Stomach (tissue), 4 donors: ENCODE results near the gene ARHGEF10L.

Experiments used
- EP300 ChIP-seq: sonication (generic); formaldehyde crosslinking; IDR thresholded peaks from one replicate; pipeline ENCODE4 v1.6.1; 2017; ENCODE audit warnings: antibody characterized with exemption
- POLR2A ChIP-seq, 4 donors: fragments of 450-650 bp; IDR thresholded peaks; one replicate each; pipeline ENCODE4 v1.6.1; 2016; ENCODE audit warnings: antibody characterized with exemption in 4 of 4, control low read depth in 2 of 4, mild to moderate bottlenecking in 1 of 4, moderate library complexity in 1 of 4
- POLR2AphosphoS5 ChIP-seq, 3 donors: sonication (generic); formaldehyde crosslinking; IDR thresholded peaks; one replicate each; pipeline ENCODE4 v1.6.1; 2016; ENCODE audit warnings: antibody characterized with exemption in 3 of 3
- TF ChIP-seq, protein P1 (sequence below), 7 experiments: fragments of 450-650 bp in 4 of 7; fragments of 200-600 bp in 3 of 7; sonication (generic) in 3 of 7; IDR thresholded peaks; one replicate each; pipeline ENCODE4 v1.5.1; 2016 to 2019; ENCODE audit warnings: antibody characterized with exemption in 7 of 7, control low read depth in 2 of 7, mild to moderate bottlenecking in 1 of 7

DNA sequence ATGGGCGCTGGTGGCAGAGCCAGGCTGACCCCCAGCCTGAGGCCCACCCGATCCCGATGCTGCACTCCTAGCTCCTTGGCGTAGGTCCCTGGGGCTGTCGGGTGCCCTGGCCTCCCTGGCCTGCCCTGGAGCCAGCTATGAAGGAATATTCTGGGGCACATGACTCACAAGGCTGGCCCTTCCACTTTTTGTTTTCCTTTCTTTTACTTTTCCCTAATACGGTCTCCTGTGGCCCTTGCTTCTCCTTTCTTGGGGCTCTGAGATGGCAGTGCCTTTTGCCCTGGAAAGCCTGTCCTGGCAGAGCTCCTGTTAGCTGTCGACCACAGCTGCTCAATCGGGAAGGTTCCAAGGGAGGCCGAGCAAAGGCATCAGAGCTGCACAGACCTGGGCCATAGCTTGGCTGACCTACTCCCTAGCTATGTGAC, 22.1 kb downstream of the ARHGEF10L start:
- TF ChIP-seq POLR2A (IDR thresholded peaks at IDR 0.05) (no peak), EP300 (no peak), POLR2AphosphoS5 (IDR thresholded peaks at IDR 0.05) (peak; percentile 9 to 53 (median 30))
- TF ChIP-seq, protein P1, sequence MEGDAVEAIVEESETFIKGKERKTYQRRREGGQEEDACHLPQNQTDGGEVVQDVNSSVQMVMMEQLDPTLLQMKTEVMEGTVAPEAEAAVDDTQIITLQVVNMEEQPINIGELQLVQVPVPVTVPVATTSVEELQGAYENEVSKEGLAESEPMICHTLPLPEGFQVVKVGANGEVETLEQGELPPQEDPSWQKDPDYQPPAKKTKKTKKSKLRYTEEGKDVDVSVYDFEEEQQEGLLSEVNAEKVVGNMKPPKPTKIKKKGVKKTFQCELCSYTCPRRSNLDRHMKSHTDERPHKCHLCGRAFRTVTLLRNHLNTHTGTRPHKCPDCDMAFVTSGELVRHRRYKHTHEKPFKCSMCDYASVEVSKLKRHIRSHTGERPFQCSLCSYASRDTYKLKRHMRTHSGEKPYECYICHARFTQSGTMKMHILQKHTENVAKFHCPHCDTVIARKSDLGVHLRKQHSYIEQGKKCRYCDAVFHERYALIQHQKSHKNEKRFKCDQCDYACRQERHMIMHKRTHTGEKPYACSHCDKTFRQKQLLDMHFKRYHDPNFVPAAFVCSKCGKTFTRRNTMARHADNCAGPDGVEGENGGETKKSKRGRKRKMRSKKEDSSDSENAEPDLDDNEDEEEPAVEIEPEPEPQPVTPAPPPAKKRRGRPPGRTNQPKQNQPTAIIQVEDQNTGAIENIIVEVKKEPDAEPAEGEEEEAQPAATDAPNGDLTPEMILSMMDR (IDR thresholded peaks at IDR 0.05): no peak
